K562 (cell line): ENCODE data around the gene RGS12. TPM values are rescaled to one million over a fixed set of nuclear protein-coding genes. Genes with fewer than 3 reads are reported as not detected.

Experiments
- ATAC-seq: fragments of 200-7000 bp; cut with Tn5 transposase; 3 replicates; pipeline ENCODE4 v1.9.1; 2020; ENCODE audit warnings: moderate library complexity
- BruUV-seq: library from RNA; stranded (reverse); fragments of 400-500 nt; replicated peaks from 2 replicates; lab custom pipeline; 2021; lab: Mats Ljungman, UMichigan
- CTCF ChIA-PET: fragments of 300-600 bp; formaldehyde crosslinking; extraction: SDS; loops from one replicate; lab custom pipeline; 2021; ENCODE audit warnings: low intra/inter-chr PET ratio; lab: Yijun Ruan, JAX
- POLR2A ChIA-PET: fragments of 300-600, 350-650 bp; sonication (Branson Sonifier 250); formaldehyde crosslinking; extraction: SDS; loops from one replicate; lab custom pipeline; 2021; ENCODE audit warnings: antibody characterized with exemption, inconsistent platforms; lab: Yijun Ruan, JAX
- DNase-seq, 4 experiments: peaks; one replicate each; pipeline versions ENCODE4 v3.0.0 to v3.0.0-alpha.2; 2011 to 2018; ENCODE audit warnings: low spot score in 3 of 4, mixed read lengths in 3 of 4; ENCODE audit errors: extremely low read depth in 1 of 4
- FAIRE-seq: peaks from 2 replicates; lab custom pipeline; 2011; peaks lifted over from hg19 to GRCh38; lab: Jason Lieb, UNC
- H2AFZ ChIP-seq: 2 replicates; pipeline ENCODE4 v1.6.0; 2011; ENCODE audit warnings: low read depth, low read length, control low read depth, inconsistent platforms
- H3K27ac ChIP-seq: fragments of 200-600 bp; 3 replicates; pipeline ENCODE4 v1.8.0; 2011; ENCODE audit warnings: low read depth, mild to moderate bottlenecking, control low read depth, inconsistent platforms, low read length, moderate library complexity, mixed read lengths; ENCODE audit errors: extremely low read depth
- H3K27me3 ChIP-seq, 2 experiments: fragments of 300-600 bp in 1 of 2; 2 replicates in 1 of 2; 3 replicates in 1 of 2; pipeline versions ENCODE4 v1.6.0 to v1.8.0; 2011; ENCODE audit warnings: inconsistent platforms in 2 of 2, low read length in 2 of 2, mild to moderate bottlenecking in 1 of 2, mixed read lengths in 1 of 2, moderate library complexity in 1 of 2; ENCODE audit not compliant: control insufficient read depth in 2 of 2, insufficient read depth in 2 of 2
- H3K36me3 ChIP-seq: fragments of 300-600 bp; 3 replicates; pipeline ENCODE4 v1.8.0; 2011; ENCODE audit warnings: mild to moderate bottlenecking, low read length, inconsistent platforms; ENCODE audit not compliant: control insufficient read depth, insufficient read depth
- H3K4me1 ChIP-seq, 2 experiments: fragments of 200-600 bp in 1 of 2; replicated peaks in 1 of 2; 2 replicates in 1 of 2; 3 replicates in 1 of 2; pipeline versions ENCODE4 v1.5.1 to v1.8.0; 2011; ENCODE audit warnings: inconsistent platforms in 2 of 2, low read length in 2 of 2, mild to moderate bottlenecking in 1 of 2, mixed read lengths in 1 of 2, moderate library complexity in 1 of 2; ENCODE audit not compliant: control insufficient read depth in 2 of 2, insufficient read depth in 2 of 2
- H3K4me2 ChIP-seq: 2 replicates; pipeline ENCODE4 v1.6.1; 2011; ENCODE audit warnings: low read length, control low read depth, inconsistent platforms, mixed read lengths; ENCODE audit not compliant: insufficient read depth
- H3K4me3 ChIP-seq: fragments of 200-600 bp; sonication (generic), shearing (Covaris generic); 2 replicates; pipeline ENCODE4 v1.5.1; 2016; ENCODE audit warnings: control low read depth, inconsistent platforms
- H3K79me2 ChIP-seq: fragments of 200-600 bp; 3 replicates; pipeline ENCODE4 v1.8.0; 2011; ENCODE audit warnings: low read length, inconsistent platforms; ENCODE audit not compliant: control insufficient read depth, insufficient read depth
- H3K9ac ChIP-seq, 2 experiments: 2 replicates each; pipeline versions ENCODE4 v1.6.0 to v1.6.1; 2011; ENCODE audit warnings: low read depth in 2 of 2, low read length in 2 of 2, control low read depth in 1 of 2, inconsistent platforms in 1 of 2, mild to moderate bottlenecking in 1 of 2, mixed read lengths in 1 of 2; ENCODE audit not compliant: insufficient read depth in 1 of 2
- H3K9me1 ChIP-seq: one replicate; pipeline ENCODE4 v1.6.0; 2011; ENCODE audit warnings: inconsistent platforms, mild to moderate bottlenecking, low read length, moderate library complexity; ENCODE audit not compliant: control insufficient read depth, insufficient read depth
- H3K9me3 ChIP-seq: replicated peaks from 2 replicates; pipeline ENCODE4 v1.5.1; 2011; ENCODE audit warnings: low read depth, low read length, inconsistent platforms; ENCODE audit not compliant: control insufficient read depth, insufficient read depth
- H4K20me1 ChIP-seq: replicated peaks from 2 replicates; pipeline ENCODE4 v1.6.1; 2011; ENCODE audit warnings: low read length, inconsistent platforms, mixed read lengths; ENCODE audit not compliant: control insufficient read depth, insufficient read depth
- CHD1 ChIP-seq: fragments of 200-600 bp; sonication (generic); IDR thresholded peaks from one replicate; pipeline ENCODE4 v1.6.1; 2012; ENCODE audit warnings: mild to moderate bottlenecking, moderate library complexity, low read length, inconsistent platforms
- KDM1A ChIP-seq, 2 experiments: fragments of 450-650 bp; IDR thresholded peaks; 2 replicates each; pipeline ENCODE4 v1.6.1; 2016; ENCODE audit warnings: mild to moderate bottlenecking in 2 of 2
- MBD2 ChIP-seq: sonication (generic); IDR thresholded peaks from 2 replicates; pipeline ENCODE4 v1.6.1; 2016; ENCODE audit warnings: low read depth, borderline replicate concordance
- MTA1 ChIP-seq: fragments of 450-650 bp; IDR thresholded peaks from 2 replicates; pipeline ENCODE4 v1.6.1; 2017; ENCODE audit warnings: borderline replicate concordance
- PTBP1 ChIP-seq: fragments of 200-400 bp; formaldehyde crosslinking; IDR thresholded peaks from 2 replicates; pipeline ENCODE4 v1.6.1; 2017; ENCODE audit warnings: low read depth, low read length
- SMARCE1 ChIP-seq: fragments of 450-650 bp; IDR thresholded peaks from 2 replicates; pipeline ENCODE4 v1.7.1; 2016; ENCODE audit warnings: mild to moderate bottlenecking
- WGBS: fragments of 100-300 bp; shearing (Covaris generic); methylation state at CpG from one replicate; pipeline ENCODE4 v1.1.6; 2016; ENCODE audit warnings: low coverage, mixed read lengths; ENCODE audit not compliant: insufficient coverage; ENCODE audit errors: missing lambda C conversion rate; 5-methylcytosine and 5-hydroxymethylcytosine counted together
- in situ Hi-C: fragments of 300-500 bp; cut with MboI; formaldehyde crosslinking; loops from 4 replicates; pipeline ENCODE4 v1.15.0; 2018; ENCODE audit warnings: inconsistent platforms, mixed read lengths
- intact Hi-C: fragments of 100-400 bp; cut with micrococcal nuclease; formaldehyde crosslinking; loops from 2 replicates; pipeline ENCODE4 v1.14.2; 2022
- polyA plus RNA-seq, 8 experiments: library from polyadenylated mRNA; depleted of rRNA in 4 of 8; stranded (reverse) in 5 of 8; unstranded in 3 of 8; fragments of >200 nt; fragmentation: Nextera tagmentation in 2 of 8; fragmentation: Illumina TruSeq in 1 of 8; extraction: Ambion mirVana in 2 of 8; extraction: Trizol in 1 of 8; gene quantifications; 2 replicates each; pipeline versions ENCODE4 v1.2.1 to v1.2.3, GENCODE V29; 2011 to 2014; ENCODE audit warnings: inconsistent platforms in 1 of 8, missing spikeins in 1 of 8
- total RNA-seq, 7 experiments: library from RNA; depleted of rRNA in 6 of 7; stranded (reverse); fragments of >200 nt in 6 of 7; fragmentation: Illumina TruSeq in 2 of 7; extraction: Trizol in 2 of 7; gene quantifications; 2 replicates each; pipeline versions ENCODE4 v1.2.1 to v1.2.3, GENCODE V29; 2011 to 2021; ENCODE audit warnings: low replicate concordance in 1 of 7
- TF ChIP-seq, protein P1 (sequence below): conservative IDR thresholded peaks from 2 replicates; pipeline ENCODE4 v1.6.1; 2011; ENCODE audit warnings: low read depth, mild to moderate bottlenecking, low read length; ENCODE audit not compliant: control insufficient read depth
- TF ChIP-seq, protein P2 (sequence below): fragments of 250-450 bp; sonication (Bioruptor Pico); IDR thresholded peaks from 2 replicates; pipeline ENCODE4 v1.8.0; 2021; ENCODE audit warnings: borderline replicate concordance, mild to moderate bottlenecking, moderate library complexity; ENCODE audit not compliant: poor library complexity, severe bottlenecking
- TF ChIP-seq, protein P3 (sequence below): sonication (generic); formaldehyde crosslinking; IDR thresholded peaks from 2 replicates; pipeline ENCODE4 v1.8.0; 2022; ENCODE audit warnings: missing genetic modification reagents, mild to moderate bottlenecking, moderate library complexity, borderline replicate concordance
- TF ChIP-seq, protein P4 (sequence below): sonication (generic); formaldehyde crosslinking; IDR thresholded peaks from 2 replicates; pipeline ENCODE4 v1.8.1; 2022; ENCODE audit warnings: missing genetic modification reagents

RGS12 gene
- total and polyA plus RNA-seq, 9 of the 15 experiments (the other 6 are each of a cell fraction or from before 2014, with no cell fraction given), result 0.30 to 8.8 (median 5.5) TPM

DNA sequence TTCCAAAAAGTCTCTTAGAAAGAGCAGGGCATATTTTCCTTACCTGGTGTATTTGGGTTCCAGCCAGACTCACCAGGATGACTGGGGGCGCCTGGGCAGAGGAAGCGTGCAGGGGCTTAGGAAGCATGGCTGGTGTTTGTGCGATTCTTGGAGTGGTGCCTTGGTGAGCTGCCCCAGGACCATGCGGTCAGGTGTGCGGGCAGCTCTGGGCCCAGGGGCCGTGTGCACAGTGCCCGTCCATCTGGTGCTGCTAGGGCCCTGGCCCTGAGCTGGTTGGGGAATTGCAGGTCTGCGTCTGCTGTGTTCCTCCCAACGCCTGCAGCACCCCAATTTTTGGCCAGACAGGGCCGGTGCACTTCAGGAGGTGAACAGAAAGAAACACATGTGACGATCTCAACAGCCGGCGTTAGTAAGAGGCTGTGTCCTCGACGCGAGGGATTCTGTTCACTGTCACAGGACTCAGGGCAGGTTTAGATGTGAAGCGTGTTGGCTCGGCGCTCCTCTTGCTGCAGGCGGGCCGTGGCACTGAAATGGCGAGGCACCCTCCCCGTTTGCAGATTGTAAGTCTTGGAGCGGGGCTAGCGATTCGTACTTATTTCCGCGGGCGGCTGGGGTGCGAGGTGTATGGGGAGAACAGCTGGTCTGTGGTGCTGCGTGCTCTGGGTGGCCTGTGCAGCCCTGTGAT lies 15.2 kb downstream of the RGS12 start:
- H3K4me1 ChIP-seq, result peaks cover 5 to 10% of the 10 kb centered on the region in 2 experiments; a peak in 2 of 5 replicates
- H3K79me2 ChIP-seq, result no peaks in the 10 kb centered on the region
- H3K36me3 ChIP-seq, result no peaks in the 10 kb centered on the region
- ChIA-PET CTCF (no interaction called here), POLR2A (interaction anchor here (0.7 kb wide), 1 partner anchor 1024 kb away, joined by 3 read pairs; no protein-coding TSS in a partner anchor)
- no peak overlapping the region for H3K4me3 ChIP-seq
- BruUV-seq, result no TSS peak
- TF ChIP-seq, protein P1, sequence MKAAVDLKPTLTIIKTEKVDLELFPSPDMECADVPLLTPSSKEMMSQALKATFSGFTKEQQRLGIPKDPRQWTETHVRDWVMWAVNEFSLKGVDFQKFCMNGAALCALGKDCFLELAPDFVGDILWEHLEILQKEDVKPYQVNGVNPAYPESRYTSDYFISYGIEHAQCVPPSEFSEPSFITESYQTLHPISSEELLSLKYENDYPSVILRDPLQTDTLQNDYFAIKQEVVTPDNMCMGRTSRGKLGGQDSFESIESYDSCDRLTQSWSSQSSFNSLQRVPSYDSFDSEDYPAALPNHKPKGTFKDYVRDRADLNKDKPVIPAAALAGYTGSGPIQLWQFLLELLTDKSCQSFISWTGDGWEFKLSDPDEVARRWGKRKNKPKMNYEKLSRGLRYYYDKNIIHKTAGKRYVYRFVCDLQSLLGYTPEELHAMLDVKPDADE, result no peak
- TF ChIP-seq MBD2 (no peak), MTA1 (no peak), SMARCE1 (no peak), CHD1 (no peak), PTBP1 (no peak), KDM1A (IDR thresholded peaks at IDR 0.05) (no peak)
- TF ChIP-seq, protein P2, sequence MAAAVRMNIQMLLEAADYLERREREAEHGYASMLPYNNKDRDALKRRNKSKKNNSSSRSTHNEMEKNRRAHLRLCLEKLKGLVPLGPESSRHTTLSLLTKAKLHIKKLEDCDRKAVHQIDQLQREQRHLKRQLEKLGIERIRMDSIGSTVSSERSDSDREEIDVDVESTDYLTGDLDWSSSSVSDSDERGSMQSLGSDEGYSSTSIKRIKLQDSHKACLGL (CRISPR knock-in tag), result no peak
- TF ChIP-seq, protein P3, sequence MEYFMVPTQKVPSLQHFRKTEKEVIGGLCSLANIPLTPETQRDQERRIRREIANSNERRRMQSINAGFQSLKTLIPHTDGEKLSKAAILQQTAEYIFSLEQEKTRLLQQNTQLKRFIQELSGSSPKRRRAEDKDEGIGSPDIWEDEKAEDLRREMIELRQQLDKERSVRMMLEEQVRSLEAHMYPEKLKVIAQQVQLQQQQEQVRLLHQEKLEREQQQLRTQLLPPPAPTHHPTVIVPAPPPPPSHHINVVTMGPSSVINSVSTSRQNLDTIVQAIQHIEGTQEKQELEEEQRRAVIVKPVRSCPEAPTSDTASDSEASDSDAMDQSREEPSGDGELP (CRISPR knock-in tag), result no peak
- TF ChIP-seq, protein P4, sequence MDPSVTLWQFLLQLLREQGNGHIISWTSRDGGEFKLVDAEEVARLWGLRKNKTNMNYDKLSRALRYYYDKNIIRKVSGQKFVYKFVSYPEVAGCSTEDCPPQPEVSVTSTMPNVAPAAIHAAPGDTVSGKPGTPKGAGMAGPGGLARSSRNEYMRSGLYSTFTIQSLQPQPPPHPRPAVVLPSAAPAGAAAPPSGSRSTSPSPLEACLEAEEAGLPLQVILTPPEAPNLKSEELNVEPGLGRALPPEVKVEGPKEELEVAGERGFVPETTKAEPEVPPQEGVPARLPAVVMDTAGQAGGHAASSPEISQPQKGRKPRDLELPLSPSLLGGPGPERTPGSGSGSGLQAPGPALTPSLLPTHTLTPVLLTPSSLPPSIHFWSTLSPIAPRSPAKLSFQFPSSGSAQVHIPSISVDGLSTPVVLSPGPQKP (CRISPR knock-in tag), result no peak
- 0 out of 4 replicates have a peak overlapping the region, but pooled peaks of 1 of the 2 experiments have one; percentile 23 for H3K9ac ChIP-seq
- 40% methylated on average over 30 of the region's 31 CpGs for WGBS
- H2AFZ ChIP-seq, result no peak overlapping the region
- no peaks in the 10 kb centered on the region for H3K9me3 ChIP-seq
- in situ Hi-C loops, result no loop called here
- intact Hi-C loops, result no loop called here
- no peak overlapping the region for H3K4me2 ChIP-seq
- H3K27me3 ChIP-seq, result peaks cover 3 to 62% of the 10 kb centered on the region in 2 experiments; a peak in 3 of 5 replicates
- H4K20me1 ChIP-seq, result peaks cover 63% of the 10 kb centered on the region
- H3K9me1 ChIP-seq, result no peaks in the 10 kb centered on the region
- no peak overlapping the region for H3K27ac ChIP-seq
- no peak for DNase-seq
- no peak for FAIRE-seq
- no peak; the same call in 2 of the 3 replicates for ATAC-seq
